HL-60 (cell line): ENCODE data around the gene XRN2.

ENCODE experiments used
- GABPA ChIP-seq: IDR thresholded peaks from 2 replicates; pipeline ENCODE4 v1.6.1; 2012; ENCODE audit warnings: low read depth
- TF ChIP-seq, protein P1 (sequence below): IDR thresholded peaks from one replicate; pipeline ENCODE4 v1.5.1; 2011; ENCODE audit warnings: low read length, control low read depth, inconsistent platforms; ENCODE audit not compliant: insufficient read depth
- TF ChIP-seq, protein P2 (sequence below): IDR thresholded peaks from 2 replicates; pipeline ENCODE4 v1.6.1; 2012; ENCODE audit warnings: low read depth; ENCODE audit not compliant: insufficient replicate concordance

DNA sequence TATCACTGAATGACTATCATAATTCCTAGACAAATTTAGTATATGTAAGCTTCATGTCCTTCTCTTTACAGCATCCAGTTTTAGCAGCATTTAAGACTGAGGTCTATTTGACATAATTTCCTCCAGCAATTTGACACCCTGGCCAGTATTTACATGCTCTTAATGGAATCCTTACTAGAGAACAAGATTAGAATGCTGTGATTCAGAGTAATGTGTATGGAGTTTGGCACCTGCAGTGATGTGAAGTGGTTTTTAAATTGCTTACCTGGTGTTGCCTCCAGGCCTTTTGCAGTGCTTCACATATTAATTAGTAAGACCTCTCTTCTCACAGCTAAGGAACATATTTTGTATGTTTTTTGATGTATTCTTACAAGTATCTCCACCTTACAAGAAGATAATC is 84.4 kb downstream of the XRN2 start:
- TF ChIP-seq GABPA, result no peak
- TF ChIP-seq, protein P1, sequence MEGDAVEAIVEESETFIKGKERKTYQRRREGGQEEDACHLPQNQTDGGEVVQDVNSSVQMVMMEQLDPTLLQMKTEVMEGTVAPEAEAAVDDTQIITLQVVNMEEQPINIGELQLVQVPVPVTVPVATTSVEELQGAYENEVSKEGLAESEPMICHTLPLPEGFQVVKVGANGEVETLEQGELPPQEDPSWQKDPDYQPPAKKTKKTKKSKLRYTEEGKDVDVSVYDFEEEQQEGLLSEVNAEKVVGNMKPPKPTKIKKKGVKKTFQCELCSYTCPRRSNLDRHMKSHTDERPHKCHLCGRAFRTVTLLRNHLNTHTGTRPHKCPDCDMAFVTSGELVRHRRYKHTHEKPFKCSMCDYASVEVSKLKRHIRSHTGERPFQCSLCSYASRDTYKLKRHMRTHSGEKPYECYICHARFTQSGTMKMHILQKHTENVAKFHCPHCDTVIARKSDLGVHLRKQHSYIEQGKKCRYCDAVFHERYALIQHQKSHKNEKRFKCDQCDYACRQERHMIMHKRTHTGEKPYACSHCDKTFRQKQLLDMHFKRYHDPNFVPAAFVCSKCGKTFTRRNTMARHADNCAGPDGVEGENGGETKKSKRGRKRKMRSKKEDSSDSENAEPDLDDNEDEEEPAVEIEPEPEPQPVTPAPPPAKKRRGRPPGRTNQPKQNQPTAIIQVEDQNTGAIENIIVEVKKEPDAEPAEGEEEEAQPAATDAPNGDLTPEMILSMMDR, result no peak
- TF ChIP-seq, protein P2, sequence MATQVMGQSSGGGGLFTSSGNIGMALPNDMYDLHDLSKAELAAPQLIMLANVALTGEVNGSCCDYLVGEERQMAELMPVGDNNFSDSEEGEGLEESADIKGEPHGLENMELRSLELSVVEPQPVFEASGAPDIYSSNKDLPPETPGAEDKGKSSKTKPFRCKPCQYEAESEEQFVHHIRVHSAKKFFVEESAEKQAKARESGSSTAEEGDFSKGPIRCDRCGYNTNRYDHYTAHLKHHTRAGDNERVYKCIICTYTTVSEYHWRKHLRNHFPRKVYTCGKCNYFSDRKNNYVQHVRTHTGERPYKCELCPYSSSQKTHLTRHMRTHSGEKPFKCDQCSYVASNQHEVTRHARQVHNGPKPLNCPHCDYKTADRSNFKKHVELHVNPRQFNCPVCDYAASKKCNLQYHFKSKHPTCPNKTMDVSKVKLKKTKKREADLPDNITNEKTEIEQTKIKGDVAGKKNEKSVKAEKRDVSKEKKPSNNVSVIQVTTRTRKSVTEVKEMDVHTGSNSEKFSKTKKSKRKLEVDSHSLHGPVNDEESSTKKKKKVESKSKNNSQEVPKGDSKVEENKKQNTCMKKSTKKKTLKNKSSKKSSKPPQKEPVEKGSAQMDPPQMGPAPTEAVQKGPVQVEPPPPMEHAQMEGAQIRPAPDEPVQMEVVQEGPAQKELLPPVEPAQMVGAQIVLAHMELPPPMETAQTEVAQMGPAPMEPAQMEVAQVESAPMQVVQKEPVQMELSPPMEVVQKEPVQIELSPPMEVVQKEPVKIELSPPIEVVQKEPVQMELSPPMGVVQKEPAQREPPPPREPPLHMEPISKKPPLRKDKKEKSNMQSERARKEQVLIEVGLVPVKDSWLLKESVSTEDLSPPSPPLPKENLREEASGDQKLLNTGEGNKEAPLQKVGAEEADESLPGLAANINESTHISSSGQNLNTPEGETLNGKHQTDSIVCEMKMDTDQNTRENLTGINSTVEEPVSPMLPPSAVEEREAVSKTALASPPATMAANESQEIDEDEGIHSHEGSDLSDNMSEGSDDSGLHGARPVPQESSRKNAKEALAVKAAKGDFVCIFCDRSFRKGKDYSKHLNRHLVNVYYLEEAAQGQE, result no peak
